A673 (cell line): ENCODE measurements around the gene MORN1. TPM values are rescaled to one million over a fixed set of nuclear protein-coding genes. Genes with fewer than 3 reads are reported as not detected.

ENCODE experiments used
- BruUV-seq: library from RNA; stranded (reverse); fragments of 400-500 nt; replicated peaks from 2 replicates; lab custom pipeline; 2021; lab: Mats Ljungman, UMichigan
- CTCF ChIA-PET: fragments of 300-600 bp; sonication (Branson Sonifier 250); formaldehyde crosslinking; loops from one replicate; lab custom pipeline; 2022; ENCODE audit warnings: antibody characterized with exemption; lab: Charles Lee
- POLR2A ChIA-PET: fragments of 300-600 bp; sonication (Branson Sonifier 250); formaldehyde crosslinking; loops from one replicate; lab custom pipeline; 2022; ENCODE audit warnings: antibody characterized with exemption; ENCODE audit not compliant: low non-redundant PET; lab: Charles Lee
- DNase-seq: peaks from one replicate; pipeline ENCODE4 v3.0.0-alpha.2; 2015; ENCODE audit warnings: low spot score
- H3K27ac ChIP-seq: fragments of 200-600 bp; sonication (generic); 2 replicates; pipeline ENCODE4 v1.5.1; 2016; ENCODE audit warnings: mixed run types, low read depth, mild to moderate bottlenecking, mixed read lengths, antibody characterized with exemption, low read length; ENCODE audit not compliant: poor library complexity, severe bottlenecking
- H3K27me3 ChIP-seq: fragments of 200-600 bp; sonication (generic); replicated peaks from 2 replicates; pipeline ENCODE4 v1.6.1; 2017; ENCODE audit warnings: mixed run types, low read depth, mild to moderate bottlenecking, mixed read lengths, antibody characterized with exemption, low read length; ENCODE audit not compliant: insufficient read depth, poor library complexity
- H3K36me3 ChIP-seq: fragments of 200-600 bp; sonication (generic); 2 replicates; pipeline ENCODE4 v1.6.1; 2016; ENCODE audit warnings: mixed run types, mild to moderate bottlenecking, mixed read lengths, antibody characterized with exemption, low read length; ENCODE audit not compliant: insufficient read depth, poor library complexity, severe bottlenecking
- H3K4me1 ChIP-seq: fragments of 200-600 bp; sonication (generic); 2 replicates; pipeline ENCODE4 v1.6.1; 2017; ENCODE audit warnings: mixed run types, mild to moderate bottlenecking, mixed read lengths, antibody characterized with exemption, low read length; ENCODE audit not compliant: insufficient read depth, poor library complexity, severe bottlenecking
- H3K4me3 ChIP-seq: fragments of 200-600 bp; sonication (generic); 2 replicates; pipeline ENCODE4 v1.5.1; 2016; ENCODE audit warnings: low read depth, mixed run types, mild to moderate bottlenecking, mixed read lengths, low read length; ENCODE audit not compliant: poor library complexity, severe bottlenecking
- H3K9me3 ChIP-seq: fragments of 200-600 bp; sonication (generic); 2 replicates; pipeline ENCODE4 v1.6.1; 2016; ENCODE audit warnings: mixed run types, low read depth, mild to moderate bottlenecking, mixed read lengths, antibody characterized with exemption, low read length; ENCODE audit not compliant: poor library complexity, severe bottlenecking
- CTCF ChIP-seq: fragments of 300-800, 200-600 bp; sonication (generic); conservative IDR thresholded peaks from 2 replicates; pipeline ENCODE4 v1.5.1; 2017; ENCODE audit warnings: low read depth, mild to moderate bottlenecking, antibody characterized with exemption, low read length, moderate library complexity, mixed read lengths
- EZH2 ChIP-seq: fragments of 200-600 bp; sonication (generic); IDR thresholded peaks from 2 replicates; pipeline ENCODE4 v1.6.1; 2017; ENCODE audit warnings: borderline replicate concordance, low read depth, mild to moderate bottlenecking, mixed read lengths, antibody characterized with exemption, low read length; ENCODE audit not compliant: poor library complexity, severe bottlenecking
- intact Hi-C: fragments of 100-400 bp; cut with micrococcal nuclease; formaldehyde crosslinking; loops from one replicate; pipeline ENCODE4 v1.10.0; 2022; ENCODE audit not compliant: unreplicated experiment
- total RNA-seq: library from RNA; stranded (reverse); gene quantifications from 2 replicates; pipeline ENCODE4 v1.2.3, GENCODE V29; 2021

The MORN1 gene
- total RNA-seq, 1 experiment from 2014 or later = 24.7 TPM

DNA sequence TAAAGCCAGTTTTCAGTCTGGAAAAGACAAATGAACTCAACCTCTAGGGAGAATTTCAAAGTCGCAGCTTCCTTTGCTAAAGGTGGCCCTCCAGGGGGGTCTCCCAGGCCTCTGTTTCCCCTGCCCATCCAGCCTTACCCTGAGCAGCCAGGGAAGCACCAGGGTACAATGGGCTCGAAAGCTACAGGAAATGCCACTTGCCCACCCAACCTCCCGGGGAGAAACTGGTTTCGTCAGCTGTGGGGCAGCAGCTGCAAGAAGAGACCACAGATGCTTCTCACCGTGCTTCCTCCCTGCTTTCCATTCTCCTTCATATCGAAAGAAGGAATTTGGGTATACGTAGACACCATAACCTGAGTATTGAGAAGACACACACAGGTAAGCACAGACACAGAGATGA is 1.7 kb downstream of the MORN1 start:
- ChIA-PET POLR2A (no interaction called here), CTCF (no interaction called here)
- Histone ChIP-seq H3K36me3 (peaks cover 21% of the 10 kb centered on the region), H3K4me3 (no peak overlapping the region), H3K4me1 (peaks cover 18% of the 10 kb centered on the region), H3K27me3 (no peaks in the 10 kb centered on the region), H3K9me3 (no peaks in the 10 kb centered on the region), H3K27ac (no peak overlapping the region)
- DNase-seq = no peak
- no peak for TF ChIP-seq EZH2
- no peak for TF ChIP-seq CTCF
- BruUV-seq = no TSS peak
- intact Hi-C loops = no loop called here

DNA sequence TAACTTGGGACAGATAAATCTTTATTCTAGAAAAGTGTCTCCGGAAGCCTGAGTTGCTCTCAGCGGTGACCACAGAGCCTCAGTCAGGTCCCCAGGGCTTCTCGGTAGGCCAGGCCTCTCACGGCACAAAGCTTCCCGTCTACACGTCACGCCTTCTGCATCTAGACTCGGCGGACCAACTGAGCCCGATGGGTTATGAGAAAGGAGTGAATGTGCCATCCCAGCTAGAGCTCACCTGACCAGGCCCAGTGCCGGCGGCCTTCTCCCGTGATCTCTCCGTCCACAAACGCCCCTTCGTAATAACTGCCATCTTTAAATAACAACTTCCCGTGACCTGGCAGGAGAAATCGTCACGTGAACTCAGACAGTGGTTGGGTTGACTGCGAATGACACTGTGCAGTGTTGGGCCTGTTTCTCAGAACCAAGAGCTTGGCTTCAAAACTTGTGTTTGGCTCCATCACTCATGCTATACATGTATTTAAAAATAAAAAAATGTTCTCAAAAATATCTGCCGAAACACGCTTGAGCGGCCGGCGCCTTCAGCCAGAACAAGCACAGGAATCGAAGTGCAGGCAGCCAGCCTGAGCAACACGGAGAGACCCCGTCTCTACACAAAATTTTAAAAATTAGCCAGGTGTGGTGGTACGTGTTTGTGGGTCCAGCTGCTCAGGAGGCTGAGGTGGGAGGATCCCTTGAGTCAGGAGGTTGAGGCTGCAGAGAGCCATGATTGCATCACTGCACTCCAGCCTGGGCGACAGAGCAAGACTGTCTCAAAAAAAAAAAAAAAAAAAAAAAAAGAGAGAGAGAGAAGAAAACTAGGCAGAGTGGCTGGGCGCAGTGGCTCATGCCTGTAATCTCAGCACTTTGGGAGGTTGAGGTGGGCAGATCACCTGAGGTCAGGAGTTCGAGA is 3.1 kb downstream of the MORN1 start:
- TSS peak; percentile 8 for BruUV-seq
- CTCF ChIA-PET = interaction anchor here (0.7 kb wide), 1 partner anchor 962 kb away, joined by 5 read pairs; no protein-coding TSS in a partner anchor
- no peak overlapping the region for H3K4me3 ChIP-seq
- H3K9me3 ChIP-seq = no peaks in the 10 kb centered on the region
- intact Hi-C loops = no loop called here
- no peak for DNase-seq
- H3K27me3 ChIP-seq = no peaks in the 10 kb centered on the region
- TF ChIP-seq CTCF (no peak), EZH2 (no peak)
- POLR2A ChIA-PET = no interaction called here
- peaks cover 18% of the 10 kb centered on the region for H3K4me1 ChIP-seq
- H3K27ac ChIP-seq = no peak overlapping the region
- peaks cover 12% of the 10 kb centered on the region for H3K36me3 ChIP-seq

- intact Hi-C loops = no loop called here
- Histone ChIP-seq H3K36me3 (peaks cover 8% of the 10 kb centered on the region), H3K4me1 (peaks cover 8% of the 10 kb centered on the region), H3K9me3 (no peaks in the 10 kb centered on the region), H3K27ac (no peak overlapping the region), H3K4me3 (no peak overlapping the region), H3K27me3 (no peaks in the 10 kb centered on the region)
- POLR2A ChIA-PET = no interaction called here
- no peak for TF ChIP-seq EZH2
- TF ChIP-seq CTCF = no peak
- CTCF ChIA-PET = no interaction called here
- DNase-seq = no peak
- no TSS peak for BruUV-seq
Observed at GRCh38 chr1:2386636-2387611, 4.4 kb downstream of the MORN1 start.
